8988T (cell line): ENCODE results near the gene PLA2G15.

Experiments
- DNase-seq: peaks from one replicate; pipeline ENCODE4 v3.0.0; 2011

PLA2G15 gene

DNA sequence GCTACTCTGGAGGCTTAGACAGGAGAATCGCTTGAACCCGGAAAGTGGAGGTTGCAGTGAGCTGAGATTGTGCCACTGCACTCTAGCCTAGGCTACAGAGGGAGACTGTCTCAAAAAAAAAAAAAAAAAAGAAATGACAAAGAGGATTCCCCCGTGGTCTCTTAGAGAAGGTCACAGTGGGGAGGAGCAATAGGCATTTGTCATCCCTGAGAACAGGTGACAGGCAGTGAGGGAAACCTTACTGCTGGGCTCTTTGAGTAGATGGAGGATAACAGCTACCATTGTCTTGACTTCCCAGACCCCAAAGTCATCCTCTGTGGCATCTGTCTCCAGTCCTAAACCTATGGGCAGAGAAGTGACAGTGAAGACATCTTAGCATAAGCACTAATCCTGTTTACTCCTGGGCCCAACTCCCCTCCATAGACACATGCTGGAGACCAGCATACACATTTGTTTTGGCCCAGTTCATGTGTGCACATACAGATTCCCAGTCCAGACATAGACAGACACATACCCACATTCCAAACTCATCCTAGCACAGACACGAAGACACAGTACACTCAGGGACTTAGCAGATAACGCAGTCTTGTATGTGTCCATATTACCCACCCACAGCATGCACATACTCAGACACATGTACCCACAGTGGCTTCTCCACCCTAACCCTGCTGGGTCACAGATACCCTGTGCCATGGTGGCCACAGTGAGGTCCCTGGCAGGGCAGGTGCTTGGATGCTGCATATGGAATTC, 11.9 kb upstream of the PLA2G15 start:
- no peak for DNase-seq

DNA sequence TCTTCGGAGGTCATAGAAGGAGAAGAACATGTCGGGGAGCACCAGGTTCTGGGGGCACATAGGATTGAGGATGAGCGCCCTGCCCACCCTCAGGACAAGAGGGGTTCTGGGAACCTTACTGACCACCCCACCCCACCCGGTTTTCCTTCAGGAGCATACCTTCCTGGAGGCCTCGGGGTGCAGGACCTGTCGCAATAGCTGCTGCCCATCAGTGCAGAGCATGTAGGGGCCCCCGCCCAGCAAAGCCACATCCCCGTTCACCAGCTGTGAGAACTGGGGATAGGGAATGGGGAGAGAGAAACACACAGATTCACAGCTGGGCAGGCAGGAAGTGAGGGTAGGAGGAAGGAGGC, 11.4 kb upstream of the PLA2G15 start:
- DNase-seq = no peak

DNA sequence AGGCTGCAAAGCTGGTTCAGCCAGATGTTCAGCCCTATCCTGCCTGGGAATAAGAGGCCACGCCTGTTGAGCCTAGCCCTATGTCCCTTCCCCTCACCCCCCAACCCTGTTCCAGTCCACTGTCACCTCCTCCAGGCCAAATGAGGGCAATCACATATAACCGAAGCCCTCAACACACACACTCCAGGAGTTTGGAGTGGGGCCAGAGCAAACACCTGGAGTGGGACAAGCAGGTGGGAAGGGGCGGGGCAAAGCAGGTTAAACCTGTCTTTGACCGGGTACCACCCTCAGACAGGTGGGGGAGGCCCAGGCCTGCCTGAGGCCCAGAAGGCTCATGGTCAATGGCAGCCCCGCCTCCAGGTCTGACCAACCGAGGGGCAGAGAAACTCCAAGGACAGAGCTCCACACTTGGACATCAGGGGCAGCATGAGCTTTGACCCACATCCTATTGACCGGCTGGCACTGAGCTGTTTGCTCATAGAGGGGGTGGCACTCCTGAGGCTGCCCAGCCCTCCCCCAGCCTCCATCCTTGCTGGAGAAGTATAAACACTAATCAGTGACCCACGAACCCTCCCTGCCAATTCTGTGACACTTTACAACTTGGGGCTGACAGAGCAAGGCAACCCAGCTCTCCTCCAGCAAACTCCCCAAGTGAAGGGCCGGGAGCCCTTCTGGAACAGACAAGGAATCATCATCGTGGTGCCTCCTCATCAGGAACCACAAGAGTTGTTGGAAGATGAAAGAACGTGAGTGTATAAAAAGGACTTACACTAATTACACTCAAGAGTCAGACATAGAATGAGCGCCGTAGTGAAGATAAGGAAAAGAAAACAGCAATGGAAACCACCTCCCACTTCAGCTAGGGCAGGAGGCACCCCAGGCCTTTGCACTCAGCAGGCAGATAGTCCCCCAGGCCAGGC, 10.7 kb upstream of the PLA2G15 start:
- peak; percentile 41 for DNase-seq

DNA sequence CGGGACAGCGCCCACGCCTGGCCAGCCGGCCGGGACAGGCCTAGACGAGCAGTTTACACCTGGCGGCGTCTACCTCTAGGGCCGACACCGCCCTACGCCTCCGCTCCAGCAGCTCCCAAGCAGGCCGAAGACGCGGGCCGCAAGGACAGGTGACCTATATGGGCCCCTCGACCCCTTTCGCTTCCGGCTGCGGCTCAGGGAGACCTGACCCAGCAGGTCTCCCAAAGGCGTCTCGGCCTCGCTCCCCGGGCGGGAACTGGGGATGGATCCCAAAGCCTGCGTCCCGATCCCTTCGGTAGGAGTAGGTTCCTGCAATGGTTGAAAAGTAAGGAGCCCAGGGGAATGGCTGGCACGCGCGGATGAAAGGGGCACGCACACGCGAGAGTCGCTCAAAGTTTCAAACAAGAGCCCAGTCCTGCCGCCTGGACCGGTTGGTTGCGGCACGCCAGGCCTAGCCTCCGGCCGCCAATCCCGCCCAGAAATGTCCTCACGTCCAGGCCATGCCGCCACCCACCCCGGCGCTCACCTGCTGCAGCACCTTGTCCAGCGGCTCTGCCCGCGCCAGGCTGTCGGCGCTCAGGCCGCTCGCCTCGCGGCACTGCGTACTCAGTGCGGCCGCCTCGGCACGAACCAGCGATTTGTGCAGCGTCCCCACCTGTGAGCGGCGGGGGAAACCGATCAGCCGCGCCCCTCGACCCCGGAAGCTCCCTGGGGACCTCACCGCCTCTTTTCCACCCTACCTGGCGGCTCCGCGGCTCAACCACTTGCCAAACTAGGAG, 9.9 kb upstream of the PLA2G15 start:
- peak; percentile 17 for DNase-seq

DNA sequence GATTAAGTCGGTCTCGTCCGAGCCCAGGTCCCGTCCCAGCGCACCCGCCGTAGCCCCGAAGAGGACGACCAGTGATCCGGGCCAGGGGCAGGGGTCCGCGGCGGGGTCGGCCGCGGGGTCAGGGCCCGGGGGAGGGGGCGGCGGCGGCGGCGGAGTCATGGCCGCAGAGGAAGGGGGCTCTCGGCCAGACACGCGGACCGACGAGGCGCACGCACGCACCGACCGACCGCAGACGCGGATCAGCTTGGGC, 9.4 kb upstream of the PLA2G15 start, which contains the start of gene ESRP2:
Gene ESRP2 (minus strand): TSS at position 241 of the 250 bp plus-strand sequence. CDS start 82 bp downstream, at position 159.
- no peak for DNase-seq

DNA sequence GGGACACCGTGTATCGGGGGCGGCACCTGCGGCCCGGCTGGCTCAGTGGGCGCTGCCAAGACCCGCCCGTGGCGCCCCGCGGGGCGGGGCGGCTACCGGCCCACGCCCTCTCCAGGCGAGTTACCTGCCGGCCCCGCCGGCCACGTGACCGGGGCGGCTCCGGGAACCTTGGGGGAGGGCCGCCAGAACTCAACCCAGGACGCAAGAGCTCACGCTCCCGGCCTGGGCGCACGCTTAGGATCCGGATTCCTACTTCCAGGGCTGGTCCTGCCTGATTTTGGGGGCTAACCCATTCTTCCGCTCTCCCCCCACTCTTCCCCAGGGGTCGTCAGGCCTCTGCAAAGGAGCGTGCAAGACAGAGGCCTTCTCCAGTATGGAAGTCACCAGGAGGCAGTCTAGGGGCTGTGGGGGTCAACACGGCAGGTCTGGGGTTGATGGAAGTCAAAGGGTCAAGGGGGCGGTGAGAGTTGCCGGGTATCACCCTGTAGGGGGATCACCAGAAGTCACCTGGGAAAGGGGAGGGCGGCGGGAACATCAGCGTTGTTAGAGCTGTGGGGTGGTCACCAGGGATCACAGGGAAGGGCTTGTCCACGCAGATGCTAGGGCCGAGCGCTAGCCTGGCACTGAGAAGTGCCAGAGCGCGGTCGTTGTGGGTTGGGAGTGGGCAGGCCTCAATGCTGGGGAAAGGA, 8.9 kb upstream of the PLA2G15 start:
- DNase-seq = peak; percentile 44

DNA sequence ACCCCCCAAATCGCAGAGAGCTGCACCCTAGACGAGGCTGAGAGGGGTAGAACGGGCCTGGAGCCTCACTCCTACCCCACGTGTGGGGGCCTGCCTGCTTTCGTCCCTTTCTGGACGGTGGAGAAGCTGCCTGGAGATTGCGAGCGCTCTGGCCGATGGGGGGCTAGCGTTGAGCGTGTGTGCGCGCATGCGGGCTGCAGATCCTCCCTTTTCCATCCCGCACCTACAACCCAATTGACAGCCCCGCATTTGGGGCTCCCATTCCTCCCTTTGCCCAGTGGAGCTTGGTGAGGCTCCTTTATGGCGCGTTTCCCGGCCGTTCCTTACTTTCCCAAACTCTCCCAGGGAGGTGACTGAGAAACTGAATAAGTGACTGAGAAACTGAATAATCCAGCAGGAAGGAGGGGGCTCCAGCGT, 8.3 kb upstream of the PLA2G15 start:
- peak; percentile 64 for DNase-seq

DNA sequence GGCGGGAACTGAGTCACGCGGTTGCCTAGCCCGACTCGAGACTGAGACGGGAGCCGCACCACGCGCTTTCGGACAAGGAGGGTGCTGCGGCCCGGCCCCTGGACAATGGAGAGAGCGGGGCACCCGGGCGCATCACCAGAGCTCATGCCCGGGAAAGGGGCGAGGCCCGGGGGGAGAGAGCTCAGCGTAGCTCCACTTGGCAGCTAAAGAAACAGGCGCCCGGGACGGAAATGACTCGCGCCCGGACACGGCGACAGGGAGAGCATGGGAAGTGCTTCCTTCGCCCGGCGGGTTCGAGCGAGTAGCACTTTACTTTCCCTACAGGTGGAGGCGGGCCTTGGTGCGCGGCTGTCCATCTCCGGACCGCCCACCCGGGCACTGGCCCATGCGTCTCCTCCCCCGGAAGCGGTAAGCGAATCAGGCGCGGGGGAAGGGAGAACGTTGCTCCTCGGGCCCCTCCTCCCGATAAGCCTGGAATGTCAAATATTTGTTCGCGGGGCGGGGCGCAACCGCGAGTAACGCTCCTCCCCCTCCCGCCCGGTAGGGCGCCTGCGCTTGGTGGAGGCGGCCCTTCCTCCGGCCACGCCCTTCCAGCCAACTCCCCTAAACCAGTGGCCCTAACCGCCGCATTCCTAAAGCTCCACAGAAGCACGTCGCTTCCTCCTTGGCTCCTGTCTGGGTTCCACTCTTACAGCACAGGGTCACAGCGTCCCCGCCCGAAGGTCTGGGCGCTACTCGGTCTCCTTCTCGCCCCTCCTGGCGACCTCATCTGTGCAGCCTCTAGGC, 7.7 kb upstream of the PLA2G15 start:
- peak; percentile 100 for DNase-seq

DNA sequence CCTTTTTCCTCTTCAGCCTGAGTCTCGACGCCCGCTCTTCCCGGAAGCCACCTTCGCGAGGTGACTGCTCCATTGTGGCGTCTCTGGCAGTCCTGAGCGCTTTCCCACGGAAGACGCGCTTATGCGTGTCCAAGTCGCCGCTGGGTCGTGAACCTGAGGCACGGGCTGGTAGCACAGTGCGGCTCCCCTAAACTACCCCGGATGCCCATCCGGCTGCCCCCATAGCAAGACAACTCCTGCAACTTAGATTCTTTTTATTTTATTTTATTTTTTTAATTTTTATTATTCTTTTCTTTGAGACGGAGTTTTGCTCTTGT, 7.2 kb upstream of the PLA2G15 start:
- no peak for DNase-seq

DNA sequence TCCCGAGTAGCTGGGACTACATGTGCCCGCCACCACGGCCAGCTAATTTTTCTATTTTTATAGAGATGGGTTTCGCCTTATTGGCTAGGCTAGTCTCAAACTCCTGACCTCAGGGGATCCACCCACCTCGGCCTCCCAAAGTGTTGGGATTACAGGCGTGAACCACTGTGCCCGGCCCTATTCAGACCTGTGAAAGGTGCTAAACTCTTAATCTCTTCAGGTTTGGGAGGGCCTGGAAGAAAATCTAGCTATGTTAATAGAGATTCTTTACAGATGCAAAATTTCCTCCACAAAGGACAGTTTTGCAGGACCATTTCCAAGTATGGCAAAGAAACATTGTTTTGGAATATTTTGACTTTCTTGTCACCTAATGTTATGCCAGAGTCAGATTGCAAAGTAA, 3.1 kb upstream of the PLA2G15 start:
- DNase-seq = no peak

DNA sequence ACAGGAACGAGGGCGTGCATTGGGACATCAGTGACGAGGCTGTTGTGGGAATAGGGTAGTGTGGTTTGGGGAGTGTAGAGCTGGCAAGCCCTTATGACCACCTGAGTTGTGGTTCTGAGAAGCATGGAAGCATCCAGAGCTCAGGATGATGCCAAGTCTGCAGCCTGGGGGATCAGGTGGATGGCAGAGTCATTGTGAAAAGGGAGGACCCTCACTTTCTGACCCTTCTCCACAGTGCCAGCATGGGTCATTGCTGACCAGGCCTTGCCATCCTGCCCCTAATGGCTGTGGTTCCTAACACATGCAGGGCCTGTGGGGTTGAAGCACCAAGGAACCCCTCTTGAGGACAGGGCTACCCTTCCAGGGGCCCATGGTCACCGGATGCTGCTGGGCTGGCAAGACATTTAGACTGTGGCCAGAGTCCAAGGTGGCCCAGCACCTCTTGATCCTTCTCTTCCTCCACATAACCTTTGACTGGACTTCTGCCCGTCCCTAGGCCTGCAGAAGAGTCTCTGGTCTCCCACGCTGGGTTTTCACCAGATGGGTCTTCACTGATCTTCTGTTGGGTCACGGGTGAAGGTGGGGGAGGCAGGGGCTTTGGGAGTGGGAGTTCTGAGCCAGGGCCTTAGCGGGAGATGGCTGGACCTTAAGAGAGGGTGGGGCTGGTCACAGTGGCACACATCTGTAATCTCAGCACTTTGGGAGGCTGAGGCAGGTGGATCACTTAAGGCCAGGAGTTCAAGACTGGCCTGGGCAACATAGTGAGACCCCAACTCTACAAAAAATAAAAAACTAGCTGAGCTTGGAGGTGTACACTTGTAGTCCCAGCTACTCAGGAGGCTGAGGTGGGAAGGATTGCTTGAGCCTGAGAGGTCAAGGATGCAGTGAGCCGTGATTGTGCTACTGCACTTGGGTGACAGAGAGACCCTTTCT, 2.0 kb upstream of the PLA2G15 start:
- DNase-seq = no peak

DNA sequence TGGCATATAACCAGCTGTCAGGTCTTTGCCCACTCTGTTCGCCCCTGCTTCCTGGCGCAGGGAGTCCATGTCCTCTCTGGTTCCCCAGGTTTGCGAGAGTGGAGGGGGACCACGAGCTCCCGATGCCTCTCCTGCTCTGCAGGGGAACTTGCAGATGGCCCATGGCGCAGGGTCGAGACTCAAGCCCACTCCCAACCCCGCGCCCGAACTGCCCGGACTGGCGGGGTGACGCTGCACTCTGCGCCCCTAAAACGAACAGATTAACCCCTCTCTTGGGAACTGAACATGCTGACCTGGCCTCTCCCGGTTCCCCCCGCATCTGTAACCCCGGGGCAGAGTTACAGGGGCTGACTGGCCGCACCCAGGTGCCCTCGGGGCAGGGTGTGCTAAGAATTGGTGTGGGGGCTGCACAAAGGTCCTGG, 681 bp upstream of the PLA2G15 start:
- peak; percentile 5 for DNase-seq

DNA sequence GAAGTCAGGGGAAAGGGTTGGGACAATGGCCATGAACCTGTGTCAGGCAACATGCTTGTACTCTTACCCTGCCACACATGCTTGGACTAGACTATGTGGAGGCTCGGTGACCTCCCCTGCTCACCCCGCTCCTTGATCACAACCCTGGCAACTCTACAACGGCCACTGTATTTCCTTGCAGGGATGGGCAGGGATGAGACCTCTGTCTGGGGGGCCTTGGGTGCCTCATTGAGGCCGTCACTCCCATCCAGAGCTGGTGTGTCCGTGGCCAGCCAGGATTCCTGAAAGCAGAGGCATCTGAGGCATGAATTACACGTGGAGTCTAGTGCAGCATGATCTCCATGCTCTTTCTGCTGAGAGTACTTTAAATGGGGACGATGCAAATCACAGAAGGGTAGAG, 948 bp downstream of the PLA2G15 start:
- no peak for DNase-seq

DNA sequence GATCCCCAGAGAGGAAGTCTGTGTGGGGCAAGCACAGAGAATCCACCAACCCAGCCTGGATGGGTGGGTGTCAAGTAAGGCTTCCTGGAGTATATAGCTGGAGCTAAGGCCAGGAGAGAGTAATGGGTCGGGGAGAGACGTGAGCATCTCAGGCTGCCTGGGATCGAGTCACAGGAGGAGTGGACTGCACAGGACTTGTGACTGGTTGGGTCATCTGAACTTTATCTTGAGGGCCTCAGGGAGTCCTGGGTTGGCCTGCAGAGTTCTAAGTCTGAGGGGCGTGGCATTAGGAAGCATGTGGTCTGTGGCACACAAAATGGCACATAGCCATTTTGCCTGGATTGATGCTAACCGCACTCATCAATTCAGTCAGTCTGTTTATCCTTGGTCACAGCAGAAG, 1.5 kb downstream of the PLA2G15 start:
- no peak for DNase-seq

DNA sequence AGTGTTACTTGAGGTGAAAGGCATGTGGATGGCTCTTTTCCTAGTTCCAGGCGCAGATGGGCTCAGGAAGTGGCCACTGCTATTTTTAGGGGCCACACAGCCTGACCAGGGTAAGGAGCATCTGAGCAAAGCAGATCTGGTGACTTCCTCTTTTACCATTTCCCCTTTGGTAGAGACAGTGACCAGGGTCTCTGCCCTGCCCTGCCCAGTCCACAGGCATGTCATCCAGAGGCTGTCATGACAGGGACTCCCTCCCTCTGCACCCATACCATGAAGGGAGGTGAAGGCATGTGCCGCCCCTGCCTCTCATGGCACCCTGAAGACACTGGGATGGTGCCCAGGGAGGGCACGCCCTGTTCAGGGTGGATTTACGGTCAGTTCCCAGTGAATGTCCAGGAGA, 2.2 kb downstream of the PLA2G15 start:
- DNase-seq = no peak

DNA sequence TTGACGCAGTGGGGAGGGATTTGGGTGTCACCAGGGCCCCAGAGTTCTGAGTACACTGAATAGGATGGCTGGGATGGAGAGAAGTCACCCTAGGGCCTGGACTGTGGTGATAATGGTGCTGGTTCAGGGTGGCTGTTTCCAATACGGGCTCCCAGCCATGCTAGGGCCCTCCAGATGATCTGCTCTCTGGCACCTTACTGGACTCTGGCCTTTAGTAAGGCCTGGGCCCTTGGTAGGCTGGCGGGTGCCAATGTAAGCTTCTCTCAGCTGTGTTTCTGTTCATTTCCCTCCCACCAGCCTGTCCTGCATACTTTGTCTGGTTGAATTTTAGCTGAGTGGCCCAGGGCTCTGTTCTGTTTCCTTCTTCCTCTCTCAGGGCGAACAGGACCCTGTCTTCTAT, 2.8 kb downstream of the PLA2G15 start:
- no peak for DNase-seq

DNA sequence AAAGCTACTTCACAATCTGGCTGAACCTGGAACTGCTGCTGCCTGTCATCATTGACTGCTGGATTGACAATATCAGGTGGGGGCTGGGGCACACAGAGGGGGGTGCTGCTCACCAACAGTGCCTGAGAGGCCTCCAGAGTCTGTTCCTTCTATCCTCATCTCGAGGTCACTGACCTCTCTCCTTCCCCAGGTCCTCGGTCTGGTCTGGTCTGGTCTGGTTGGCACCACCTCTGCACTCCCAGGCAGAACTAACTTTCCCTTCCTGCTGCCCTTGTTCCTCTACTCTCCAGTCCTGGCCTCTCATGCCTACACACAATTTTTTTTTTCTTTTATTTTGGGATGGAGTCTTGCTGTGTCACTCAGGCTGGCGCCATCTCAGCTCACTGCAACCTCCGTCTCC, 4.2 kb downstream of the PLA2G15 start:
- DNase-seq = no peak

DNA sequence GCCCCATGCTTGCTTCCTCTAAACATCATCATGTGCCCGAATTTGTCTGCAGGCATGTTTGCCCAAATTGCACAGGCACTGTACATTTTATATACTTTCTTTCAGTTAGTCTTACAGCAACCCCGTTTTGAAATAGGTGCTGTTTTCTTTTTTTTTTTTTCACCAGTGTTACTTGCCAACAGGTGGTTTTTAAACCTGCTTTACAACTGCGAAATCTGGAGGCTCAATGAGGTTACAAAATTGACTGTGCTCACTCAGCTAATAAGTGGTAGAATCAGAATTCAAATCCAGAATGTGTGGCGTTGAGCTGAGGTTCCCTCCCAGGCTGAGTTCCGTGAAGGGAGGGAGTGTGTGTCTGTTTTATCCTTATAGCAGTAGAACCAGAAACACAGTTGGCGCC, 5.8 kb downstream of the PLA2G15 start:
- DNase-seq = no peak

DNA sequence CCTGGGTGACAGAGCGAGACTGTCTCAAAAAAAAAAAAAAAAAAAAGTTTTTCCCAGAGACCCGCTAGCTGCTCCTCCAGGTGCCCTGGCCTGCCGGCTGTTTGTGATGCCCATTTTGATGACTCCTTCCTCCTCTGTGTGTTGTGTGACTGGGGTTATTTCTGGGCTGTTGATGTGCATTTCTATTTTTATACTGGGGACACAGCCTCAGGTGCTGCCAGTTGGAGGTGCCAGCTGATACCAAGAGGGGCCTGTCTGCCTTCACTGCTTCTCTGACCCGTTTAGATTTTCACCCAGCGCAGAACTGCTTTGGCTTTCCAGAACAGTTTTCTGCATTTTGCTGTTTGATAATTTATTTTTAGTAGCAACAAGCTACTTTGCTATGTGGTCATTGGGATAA, 6.7 kb downstream of the PLA2G15 start:
- DNase-seq = no peak

DNA sequence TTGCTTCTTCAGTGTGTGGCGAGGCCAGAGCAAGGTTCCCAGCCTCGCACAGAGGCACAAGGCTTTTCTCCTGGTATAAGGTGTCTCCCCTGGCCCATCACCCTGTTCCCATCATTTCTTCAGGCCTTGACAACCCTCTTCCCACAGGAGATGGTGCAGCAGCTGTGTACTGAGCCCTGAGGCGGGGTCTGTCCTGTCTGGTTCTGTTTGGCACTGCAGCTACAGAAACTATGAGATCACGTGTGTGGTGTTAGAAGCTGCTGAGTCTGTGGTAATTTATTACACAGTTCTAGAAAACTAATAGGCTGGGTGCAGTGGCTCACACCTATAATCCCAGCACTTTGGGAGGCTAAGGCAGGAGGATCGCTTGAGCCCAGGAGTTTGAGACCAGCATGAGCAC, 7.2 kb downstream of the PLA2G15 start:
- DNase-seq = no peak

DNA sequence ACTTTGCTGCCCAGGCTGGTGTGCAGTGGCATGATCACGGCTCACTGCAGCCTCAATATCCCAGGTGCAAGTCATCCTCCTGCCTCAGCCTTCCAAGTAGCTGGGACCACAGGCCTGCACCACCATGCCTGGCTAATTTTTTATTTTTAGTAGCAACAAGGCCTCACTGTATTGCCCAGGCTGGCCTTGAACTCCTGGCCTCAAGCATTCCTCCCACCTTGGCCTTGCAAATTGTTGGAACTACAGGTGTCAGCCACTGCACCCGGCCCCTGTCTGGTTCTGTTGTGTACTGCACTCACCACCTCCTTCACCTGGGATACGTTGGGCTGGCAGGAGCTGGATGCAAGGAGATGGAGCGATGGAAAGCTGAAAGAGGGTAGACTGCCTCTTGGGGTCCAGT, 8.5 kb downstream of the PLA2G15 start:
- no peak for DNase-seq
